Right lobe of liver (tissue), 4 donors: ENCODE results near the gene EOMES.

Experiments used
- CTCF ChIP-seq, 4 donors: fragments of 200-600 bp in 3 of 4; fragments of 450-650 bp in 1 of 4; IDR thresholded peaks; one replicate each; pipeline versions ENCODE4 v1.5.1 to v1.8.0; 2016 to 2022; ENCODE audit warnings: antibody characterized with exemption in 4 of 4, mild to moderate bottlenecking in 2 of 4
- POLR2A ChIP-seq: fragments of 450-650 bp; IDR thresholded peaks from one replicate; pipeline ENCODE4 v1.6.1; 2017; ENCODE audit warnings: antibody characterized with exemption, mild to moderate bottlenecking
- donor health status: DM: no; HTN: no; CAD: no.
- donor health status: DM: no; HTN: no; CAD: no.
- donor health status: DM: no; HTN: yes; CAD: no.

DNA sequence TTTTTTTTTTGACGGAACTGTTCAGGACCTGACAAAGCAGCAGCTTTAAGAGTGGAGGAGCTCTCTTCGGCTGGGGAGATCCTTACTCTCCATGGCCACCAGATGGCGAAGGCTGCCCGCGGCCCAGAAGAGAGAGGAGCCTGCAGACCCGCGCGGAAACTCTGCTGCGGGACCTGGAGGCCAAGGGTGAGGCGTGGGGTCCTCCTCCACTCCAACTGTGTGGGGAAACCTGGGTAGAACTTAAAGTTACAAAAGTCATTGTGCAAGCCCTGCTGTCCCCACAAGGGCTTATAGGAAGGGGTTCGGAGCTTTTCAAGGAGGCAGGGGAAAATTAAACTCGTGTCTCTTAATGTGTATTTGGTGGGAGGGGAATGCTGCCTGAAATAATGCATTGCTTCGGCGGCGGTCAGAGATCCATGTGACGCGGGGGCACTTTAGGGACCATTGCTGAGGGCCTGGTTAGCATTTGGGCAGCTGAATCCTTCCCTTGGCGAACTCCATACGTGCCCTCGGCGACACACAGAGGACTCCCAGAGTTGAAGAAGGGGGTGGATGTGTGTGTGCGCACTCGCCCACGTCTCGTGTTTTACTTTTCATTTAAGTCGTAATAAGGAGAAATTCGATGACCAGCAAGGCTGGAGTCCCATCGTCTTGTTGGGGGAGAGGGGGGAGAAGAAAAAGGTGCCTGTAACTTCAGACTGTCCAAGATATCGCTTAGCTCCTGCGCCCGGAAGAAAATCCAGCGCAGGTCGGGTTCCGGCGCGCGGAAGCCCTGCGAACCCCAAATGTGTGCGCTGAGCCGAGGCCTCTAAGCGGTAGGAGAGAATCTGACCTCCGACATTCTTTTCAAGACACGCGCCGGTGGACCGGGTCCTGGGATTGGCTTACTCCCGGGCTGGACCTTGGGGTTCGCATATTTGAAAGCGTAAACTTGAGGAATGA is 9.7 kb downstream of the EOMES start:
- TF ChIP-seq POLR2A = no peak
- TF ChIP-seq CTCF (IDR thresholded peaks at IDR 0.05) = peak; percentile 64 to 79 (median 74)
